GM12878 (cell line): ENCODE measurements around the gene CALCA. TPM values are rescaled to one million over a fixed set of nuclear protein-coding genes. Genes with fewer than 3 reads are reported as not detected.

Source experiments
- ATAC-seq: fragments of 200-7000 bp; cut with Tn5 transposase; 3 replicates; pipeline ENCODE4 v1.9.1; 2020; ENCODE audit warnings: mild to moderate bottlenecking, moderate library complexity
- BruUV-seq: library from RNA; stranded (reverse); fragments of 400-500 nt; replicated peaks from 2 replicates; lab custom pipeline; 2021; lab: Mats Ljungman, UMichigan
- CTCF ChIA-PET: fragments of 300-600 bp; sonication (Branson Sonifier 250); formaldehyde crosslinking; extraction: SDS; loops from one replicate; lab custom pipeline; 2021; ENCODE audit warnings: inconsistent platforms; lab: Yijun Ruan, JAX
- POLR2A ChIA-PET: fragments of 350-600 bp; formaldehyde crosslinking; extraction: SDS; loops from one replicate; lab custom pipeline; 2021; ENCODE audit warnings: inconsistent platforms; lab: Charles Lee
- RAD21 ChIA-PET: fragments of 300-600 bp; sonication (Branson Sonifier 250); formaldehyde crosslinking; loops from one replicate; lab custom pipeline; 2023; ENCODE audit warnings: antibody characterized with exemption; ENCODE audit not compliant: unreplicated experiment; lab: Charles Lee
- SMC1A ChIA-PET: fragments of 300-600 bp; sonication (Branson Sonifier 250); formaldehyde crosslinking; loops from one replicate; lab custom pipeline; 2023; ENCODE audit not compliant: unreplicated experiment, uncharacterized antibody; lab: Charles Lee
- DNase-seq: peaks from one replicate; pipeline ENCODE4 v3.0.0-alpha.2; 2011; ENCODE audit warnings: low read depth, low spot score
- FAIRE-seq: peaks from 3 replicates; lab custom pipeline; 2011; peaks lifted over from hg19 to GRCh38; lab: Jason Lieb, UNC
- H2AFZ ChIP-seq: 2 replicates; pipeline ENCODE4 v1.6.0; 2011; ENCODE audit warnings: low read depth, low read length, control low read depth; ENCODE audit not compliant: control insufficient read depth
- H3K27ac ChIP-seq: 2 replicates; pipeline ENCODE4 v1.5.1; 2011; ENCODE audit warnings: control low read depth; ENCODE audit not compliant: control insufficient read depth, insufficient read depth
- H3K27me3 ChIP-seq, 2 experiments: replicated peaks in 1 of 2; 2 replicates each; pipeline versions ENCODE4 v1.6.0 to v1.6.1; 2011; ENCODE audit warnings: low read length in 1 of 2; ENCODE audit not compliant: control insufficient read depth in 2 of 2, insufficient read depth in 2 of 2
- H3K36me3 ChIP-seq, 2 experiments: 2 replicates each; pipeline ENCODE4 v1.5.1; 2011; ENCODE audit warnings: low read length in 1 of 2; ENCODE audit not compliant: control insufficient read depth in 2 of 2, insufficient read depth in 2 of 2
- H3K4me1 ChIP-seq: 2 replicates; pipeline ENCODE4 v1.6.1; 2011; ENCODE audit warnings: mild to moderate bottlenecking, low read length, moderate library complexity, mixed read lengths; ENCODE audit not compliant: control insufficient read depth, insufficient read depth
- H3K4me2 ChIP-seq: 2 replicates; pipeline ENCODE4 v1.6.0; 2011; ENCODE audit warnings: control low read depth; ENCODE audit not compliant: control insufficient read depth, insufficient read depth
- H3K4me3 ChIP-seq: fragments of 200-600 bp; sonication (generic); 2 replicates; pipeline ENCODE4 v1.5.1; 2016
- H3K79me2 ChIP-seq: 2 replicates; pipeline ENCODE4 v1.6.0; 2011; ENCODE audit warnings: low read length; ENCODE audit not compliant: control insufficient read depth, insufficient read depth
- H3K9ac ChIP-seq: 2 replicates; pipeline ENCODE4 v1.8.0; 2011; ENCODE audit warnings: low read length, control low read depth, mixed read lengths; ENCODE audit not compliant: control insufficient read depth, insufficient read depth
- H3K9me3 ChIP-seq: replicated peaks from 3 replicates; pipeline ENCODE4 v1.5.1; 2011; ENCODE audit warnings: mild to moderate bottlenecking, low read length; ENCODE audit not compliant: control insufficient read depth, insufficient read depth
- H4K20me1 ChIP-seq: 2 replicates; pipeline ENCODE4 v1.6.0; 2011; ENCODE audit not compliant: control insufficient read depth, insufficient read depth
- ASH2L ChIP-seq: fragments of 300-600, 200-600 bp; sonication (generic); IDR thresholded peaks from 2 replicates; pipeline ENCODE4 v1.6.1; 2017; ENCODE audit warnings: low read depth, mild to moderate bottlenecking, borderline replicate concordance
- CHD2 ChIP-seq: IDR thresholded peaks from 2 replicates; pipeline ENCODE4 v1.6.1; 2011; ENCODE audit warnings: low read depth, low read length, improper control_type of control experiment, borderline replicate concordance
- CREB1 ChIP-seq: IDR thresholded peaks from 2 replicates; pipeline ENCODE4 v1.6.1; 2012; ENCODE audit warnings: low read depth, mild to moderate bottlenecking, inconsistent platforms
- GATAD2B ChIP-seq: fragments of 450-650 bp; conservative IDR thresholded peaks from 2 replicates; pipeline ENCODE4 v1.6.1; 2017; ENCODE audit warnings: low read depth, mild to moderate bottlenecking, moderate library complexity
- KAT2A ChIP-seq: conservative IDR thresholded peaks from 2 replicates; pipeline ENCODE4 v1.6.1; 2011; ENCODE audit warnings: low read depth, low read length; ENCODE audit not compliant: control insufficient read depth
- KDM1A ChIP-seq: fragments of 200-600 bp; sonication (generic); IDR thresholded peaks from 2 replicates; pipeline ENCODE4 v1.6.1; 2016; ENCODE audit warnings: borderline replicate concordance
- MTA2 ChIP-seq: fragments of 450-650 bp; IDR thresholded peaks from 2 replicates; pipeline ENCODE4 v1.6.1; 2016; ENCODE audit warnings: low read depth, mild to moderate bottlenecking, moderate library complexity
- NFYA ChIP-seq: IDR thresholded peaks from 2 replicates; pipeline ENCODE4 v1.6.1; 2011; ENCODE audit warnings: low read depth, mild to moderate bottlenecking, low read length, improper control_type of control experiment, borderline replicate concordance
- NRF1 ChIP-seq: conservative IDR thresholded peaks from 2 replicates; pipeline ENCODE4 v1.6.1; 2011; ENCODE audit warnings: mild to moderate bottlenecking, low read depth, low read length, improper control_type of control experiment
- SMAD1 ChIP-seq: fragments of 450-650 bp; IDR thresholded peaks from 2 replicates; pipeline ENCODE4 v1.6.1; 2018; ENCODE audit warnings: mild to moderate bottlenecking, low read depth; ENCODE audit not compliant: partially characterized antibody
- SMARCA5 ChIP-seq: fragments of 450-650 bp; IDR thresholded peaks from 2 replicates; pipeline ENCODE4 v1.6.1; 2017; ENCODE audit warnings: mild to moderate bottlenecking
- STAT3 ChIP-seq: IDR thresholded peaks from 2 replicates; pipeline ENCODE4 v1.6.1; 2011; ENCODE audit warnings: low read depth, low read length, improper control_type of control experiment
- ZSCAN29 ChIP-seq: fragments of 450-650 bp; IDR thresholded peaks from 2 replicates; pipeline ENCODE4 v1.6.1; 2017; ENCODE audit warnings: mild to moderate bottlenecking, moderate library complexity
- WGBS: methylation state at CpG from one replicate; pipeline ENCODE4 v1.1.6; 2016; ENCODE audit warnings: low lambda C conversion rate; ENCODE audit not compliant: insufficient replicate concordance, insufficient coverage; ENCODE audit errors: missing lambda C conversion rate; 5-methylcytosine and 5-hydroxymethylcytosine counted together
- in situ Hi-C: fragments of 300-500 bp; cut with MboI; formaldehyde crosslinking; loops from 9 replicates; pipeline ENCODE4 v1.14.3; 2018; ENCODE audit warnings: mixed read lengths
- intact Hi-C: fragments of 100-400 bp; cut with micrococcal nuclease; formaldehyde crosslinking; loops from one replicate; pipeline ENCODE4 v1.14.2; 2022; ENCODE audit not compliant: unreplicated experiment
- polyA plus RNA-seq, 11 experiments: library from polyadenylated mRNA; depleted of rRNA in 4 of 11; unstranded in 6 of 11; stranded (reverse) in 5 of 11; fragments of >200 nt; fragmentation: Nextera tagmentation in 4 of 11; fragmentation: Illumina TruSeq in 1 of 11; extraction: Ambion mirVana in 4 of 11; extraction: Trizol in 1 of 11; gene quantifications; 1 replicate in 1 of 11; 2 replicates in 10 of 11; pipeline versions ENCODE4 v1.2.1 to v1.2.3, GENCODE V29; 2011 to 2016; ENCODE audit warnings: inconsistent platforms in 2 of 11, missing spikeins in 2 of 11, low read depth in 1 of 11
- total RNA-seq, 4 experiments: library from RNA; depleted of rRNA in 3 of 4; stranded (reverse); fragments of >200 nt in 3 of 4; fragmentation: Illumina TruSeq in 1 of 4; extraction: Trizol in 1 of 4; gene quantifications; 2 replicates each; pipeline versions ENCODE4 v1.2.1 to v1.2.3, GENCODE V29; 2013 to 2021
- TF ChIP-seq, protein P1 (sequence below): fragments of 150-350 bp; IDR thresholded peaks from 2 replicates; pipeline ENCODE4 v1.6.1; 2016; ENCODE audit warnings: low read depth, low read length
- TF ChIP-seq, protein P2 (sequence below): fragments of 450-650 bp; IDR thresholded peaks from 2 replicates; pipeline ENCODE4 v1.6.1; 2014; ENCODE audit warnings: mild to moderate bottlenecking
- TF ChIP-seq, protein P3 (sequence below): IDR thresholded peaks from 2 replicates; pipeline ENCODE4 v1.6.1; 2012; ENCODE audit warnings: low read depth, low read length, improper control_type of control experiment
- TF ChIP-seq, protein P4 (sequence below): fragments of 450-650 bp; formaldehyde crosslinking; IDR thresholded peaks from 2 replicates; pipeline ENCODE4 v1.4.0; 2022; ENCODE audit warnings: mild to moderate bottlenecking, moderate library complexity

The CALCA gene
- total and polyA plus RNA-seq, 10 of the 15 experiments (the other 5 are each of a cell fraction or from before 2014, with no cell fraction given): not detected

DNA sequence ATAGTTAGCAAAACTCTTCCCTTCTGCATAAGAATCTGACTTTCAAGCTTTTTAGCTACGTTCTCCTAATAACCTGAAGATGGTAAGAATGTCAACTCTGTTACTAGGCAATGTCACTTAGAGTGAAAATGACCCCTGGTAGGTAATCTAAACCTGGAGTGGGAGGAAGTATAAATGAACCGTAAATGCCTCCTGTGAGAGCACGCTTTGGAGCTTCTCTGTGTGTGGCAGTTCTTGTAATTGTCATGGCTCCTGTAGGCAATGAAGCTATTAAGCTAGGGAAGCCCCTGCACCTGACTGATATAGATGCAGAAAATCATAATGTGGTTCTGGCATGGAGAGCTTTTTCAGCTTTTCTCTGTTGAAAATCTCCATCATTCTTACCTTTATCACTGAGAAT is 29.4 kb downstream of the CALCA start:
- WGBS: 13% methylated on average over 3 of the region's 3 CpGs
- intact Hi-C loops (no loop called here), in situ Hi-C loops (no loop called here)
- no peaks in the 10 kb centered on the region for H3K4me1 ChIP-seq
- SMC1A ChIA-PET: no interaction called here
- TF ChIP-seq ASH2L: no peak
- no peak for TF ChIP-seq NFYA
- TF ChIP-seq ZSCAN29: no peak
- TF ChIP-seq KDM1A: no peak
- no peak for TF ChIP-seq CREB1
- no peak for TF ChIP-seq NRF1
- TF ChIP-seq CHD2: no peak
- no peak for TF ChIP-seq GATAD2B
- TF ChIP-seq, protein P1, sequence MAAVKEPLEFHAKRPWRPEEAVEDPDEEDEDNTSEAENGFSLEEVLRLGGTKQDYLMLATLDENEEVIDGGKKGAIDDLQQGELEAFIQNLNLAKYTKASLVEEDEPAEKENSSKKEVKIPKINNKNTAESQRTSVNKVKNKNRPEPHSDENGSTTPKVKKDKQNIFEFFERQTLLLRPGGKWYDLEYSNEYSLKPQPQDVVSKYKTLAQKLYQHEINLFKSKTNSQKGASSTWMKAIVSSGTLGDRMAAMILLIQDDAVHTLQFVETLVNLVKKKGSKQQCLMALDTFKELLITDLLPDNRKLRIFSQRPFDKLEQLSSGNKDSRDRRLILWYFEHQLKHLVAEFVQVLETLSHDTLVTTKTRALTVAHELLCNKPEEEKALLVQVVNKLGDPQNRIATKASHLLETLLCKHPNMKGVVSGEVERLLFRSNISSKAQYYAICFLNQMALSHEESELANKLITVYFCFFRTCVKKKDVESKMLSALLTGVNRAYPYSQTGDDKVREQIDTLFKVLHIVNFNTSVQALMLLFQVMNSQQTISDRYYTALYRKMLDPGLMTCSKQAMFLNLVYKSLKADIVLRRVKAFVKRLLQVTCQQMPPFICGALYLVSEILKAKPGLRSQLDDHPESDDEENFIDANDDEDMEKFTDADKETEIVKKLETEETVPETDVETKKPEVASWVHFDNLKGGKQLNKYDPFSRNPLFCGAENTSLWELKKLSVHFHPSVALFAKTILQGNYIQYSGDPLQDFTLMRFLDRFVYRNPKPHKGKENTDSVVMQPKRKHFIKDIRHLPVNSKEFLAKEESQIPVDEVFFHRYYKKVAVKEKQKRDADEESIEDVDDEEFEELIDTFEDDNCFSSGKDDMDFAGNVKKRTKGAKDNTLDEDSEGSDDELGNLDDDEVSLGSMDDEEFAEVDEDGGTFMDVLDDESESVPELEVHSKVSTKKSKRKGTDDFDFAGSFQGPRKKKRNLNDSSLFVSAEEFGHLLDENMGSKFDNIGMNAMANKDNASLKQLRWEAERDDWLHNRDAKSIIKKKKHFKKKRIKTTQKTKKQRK: no peak
- TF ChIP-seq, protein P2, sequence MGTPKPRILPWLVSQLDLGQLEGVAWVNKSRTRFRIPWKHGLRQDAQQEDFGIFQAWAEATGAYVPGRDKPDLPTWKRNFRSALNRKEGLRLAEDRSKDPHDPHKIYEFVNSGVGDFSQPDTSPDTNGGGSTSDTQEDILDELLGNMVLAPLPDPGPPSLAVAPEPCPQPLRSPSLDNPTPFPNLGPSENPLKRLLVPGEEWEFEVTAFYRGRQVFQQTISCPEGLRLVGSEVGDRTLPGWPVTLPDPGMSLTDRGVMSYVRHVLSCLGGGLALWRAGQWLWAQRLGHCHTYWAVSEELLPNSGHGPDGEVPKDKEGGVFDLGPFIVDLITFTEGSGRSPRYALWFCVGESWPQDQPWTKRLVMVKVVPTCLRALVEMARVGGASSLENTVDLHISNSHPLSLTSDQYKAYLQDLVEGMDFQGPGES: no peak
- no peak for TF ChIP-seq STAT3
- TF ChIP-seq, protein P3, sequence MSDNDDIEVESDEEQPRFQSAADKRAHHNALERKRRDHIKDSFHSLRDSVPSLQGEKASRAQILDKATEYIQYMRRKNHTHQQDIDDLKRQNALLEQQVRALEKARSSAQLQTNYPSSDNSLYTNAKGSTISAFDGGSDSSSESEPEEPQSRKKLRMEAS: no peak
- no peak for TF ChIP-seq SMAD1
- no peak for TF ChIP-seq SMARCA5
- no peak for TF ChIP-seq MTA2
- no peak for TF ChIP-seq KAT2A
- TF ChIP-seq, protein P4, sequence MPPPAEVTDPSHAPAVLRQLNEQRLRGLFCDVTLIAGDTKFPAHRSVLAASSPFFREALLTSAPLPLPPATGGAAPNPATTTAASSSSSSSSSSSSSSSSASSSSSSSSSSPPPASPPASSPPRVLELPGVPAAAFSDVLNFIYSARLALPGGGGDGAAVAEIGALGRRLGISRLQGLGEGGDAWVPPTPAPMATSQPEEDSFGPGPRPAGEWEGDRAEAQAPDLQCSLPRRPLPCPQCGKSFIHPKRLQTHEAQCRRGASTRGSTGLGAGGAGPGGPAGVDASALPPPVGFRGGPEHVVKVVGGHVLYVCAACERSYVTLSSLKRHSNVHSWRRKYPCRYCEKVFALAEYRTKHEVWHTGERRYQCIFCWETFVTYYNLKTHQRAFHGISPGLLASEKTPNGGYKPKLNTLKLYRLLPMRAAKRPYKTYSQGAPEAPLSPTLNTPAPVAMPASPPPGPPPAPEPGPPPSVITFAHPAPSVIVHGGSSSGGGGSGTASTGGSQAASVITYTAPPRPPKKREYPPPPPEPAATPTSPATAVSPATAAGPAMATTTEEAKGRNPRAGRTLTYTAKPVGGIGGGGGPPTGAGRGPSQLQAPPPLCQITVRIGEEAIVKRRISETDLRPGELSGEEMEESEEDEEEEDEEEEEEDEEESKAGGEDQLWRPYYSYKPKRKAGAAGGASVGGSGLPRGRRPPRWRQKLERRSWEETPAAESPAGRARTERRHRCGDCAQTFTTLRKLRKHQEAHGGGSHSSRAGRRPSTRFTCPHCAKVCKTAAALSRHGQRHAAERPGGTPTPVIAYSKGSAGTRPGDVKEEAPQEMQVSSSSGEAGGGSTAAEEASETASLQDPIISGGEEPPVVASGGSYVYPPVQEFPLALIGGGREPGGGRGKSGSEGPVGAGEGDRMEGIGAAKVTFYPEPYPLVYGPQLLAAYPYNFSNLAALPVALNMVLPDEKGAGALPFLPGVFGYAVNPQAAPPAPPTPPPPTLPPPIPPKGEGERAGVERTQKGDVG (CRISPR knock-in tag): no peak
- no peak overlapping the region for H3K9ac ChIP-seq
- no peak overlapping the region for H3K27ac ChIP-seq
- no peaks in the 10 kb centered on the region for H3K27me3 ChIP-seq
- CTCF ChIA-PET: no interaction called here
- no peaks in the 10 kb centered on the region for H3K79me2 ChIP-seq
- no peaks in the 10 kb centered on the region for H3K9me3 ChIP-seq
- no peak overlapping the region for H2AFZ ChIP-seq
- H4K20me1 ChIP-seq: no peaks in the 10 kb centered on the region
- POLR2A ChIA-PET: no interaction called here
- FAIRE-seq (no peak), DNase-seq (no peak), ATAC-seq (no peak)
- no TSS peak for BruUV-seq
- RAD21 ChIA-PET: no interaction called here
- H3K4me3 ChIP-seq: no peak overlapping the region
- H3K36me3 ChIP-seq: no peaks in the 10 kb centered on the region
- no peak overlapping the region for H3K4me2 ChIP-seq
